NCI-H2081 (cell line): Measurements from ENCODE around the gene MAP1S.

Experiments used
- DNase-seq, 2 experiments: peaks; one replicate each; lab custom pipeline; 2025; lab: John Stamatoyannopoulos, UW

MAP1S gene, protein sequence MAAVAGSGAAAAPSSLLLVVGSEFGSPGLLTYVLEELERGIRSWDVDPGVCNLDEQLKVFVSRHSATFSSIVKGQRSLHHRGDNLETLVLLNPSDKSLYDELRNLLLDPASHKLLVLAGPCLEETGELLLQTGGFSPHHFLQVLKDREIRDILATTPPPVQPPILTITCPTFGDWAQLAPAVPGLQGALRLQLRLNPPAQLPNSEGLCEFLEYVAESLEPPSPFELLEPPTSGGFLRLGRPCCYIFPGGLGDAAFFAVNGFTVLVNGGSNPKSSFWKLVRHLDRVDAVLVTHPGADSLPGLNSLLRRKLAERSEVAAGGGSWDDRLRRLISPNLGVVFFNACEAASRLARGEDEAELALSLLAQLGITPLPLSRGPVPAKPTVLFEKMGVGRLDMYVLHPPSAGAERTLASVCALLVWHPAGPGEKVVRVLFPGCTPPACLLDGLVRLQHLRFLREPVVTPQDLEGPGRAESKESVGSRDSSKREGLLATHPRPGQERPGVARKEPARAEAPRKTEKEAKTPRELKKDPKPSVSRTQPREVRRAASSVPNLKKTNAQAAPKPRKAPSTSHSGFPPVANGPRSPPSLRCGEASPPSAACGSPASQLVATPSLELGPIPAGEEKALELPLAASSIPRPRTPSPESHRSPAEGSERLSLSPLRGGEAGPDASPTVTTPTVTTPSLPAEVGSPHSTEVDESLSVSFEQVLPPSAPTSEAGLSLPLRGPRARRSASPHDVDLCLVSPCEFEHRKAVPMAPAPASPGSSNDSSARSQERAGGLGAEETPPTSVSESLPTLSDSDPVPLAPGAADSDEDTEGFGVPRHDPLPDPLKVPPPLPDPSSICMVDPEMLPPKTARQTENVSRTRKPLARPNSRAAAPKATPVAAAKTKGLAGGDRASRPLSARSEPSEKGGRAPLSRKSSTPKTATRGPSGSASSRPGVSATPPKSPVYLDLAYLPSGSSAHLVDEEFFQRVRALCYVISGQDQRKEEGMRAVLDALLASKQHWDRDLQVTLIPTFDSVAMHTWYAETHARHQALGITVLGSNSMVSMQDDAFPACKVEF

DNA sequence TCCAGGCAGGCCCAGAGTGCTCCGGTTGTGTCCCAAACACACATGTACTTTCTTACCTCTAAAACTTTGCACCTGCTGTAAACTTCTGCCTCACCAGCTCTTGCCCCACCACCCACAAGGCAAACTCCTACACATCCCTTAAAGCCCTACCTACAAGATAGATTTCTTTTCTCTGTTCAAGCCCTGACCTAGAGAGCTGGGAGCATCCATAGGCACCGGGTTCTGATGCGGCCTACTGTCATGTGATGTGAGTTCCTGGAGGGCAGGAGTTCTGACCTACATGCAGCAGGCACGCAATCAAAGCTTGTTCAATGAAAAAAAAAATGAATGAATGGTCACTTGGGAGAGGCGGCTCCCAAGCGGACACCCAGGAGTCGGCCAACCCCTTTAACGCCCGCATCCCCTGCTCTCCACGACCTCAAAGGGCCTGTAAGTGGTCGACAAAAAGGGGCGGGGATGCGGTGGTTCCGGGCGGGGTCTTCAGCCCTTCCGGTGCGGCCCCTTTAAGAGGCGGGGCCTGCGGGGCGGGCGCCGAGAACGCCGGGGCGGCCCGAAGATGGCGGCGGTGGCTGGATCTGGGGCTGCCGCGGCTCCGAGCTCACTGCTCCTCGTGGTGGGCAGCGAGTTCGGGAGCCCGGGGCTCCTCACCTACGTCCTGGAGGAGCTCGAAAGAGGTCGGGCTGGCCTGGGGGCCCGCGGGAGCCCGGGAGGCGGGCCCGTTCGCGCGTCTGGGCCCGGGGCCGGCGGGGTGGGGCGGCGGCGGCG, at the start of gene MAP1S:
Gene MAP1S, plus strand, starts transcription at position 534 of the 765 bp plus-strand sequence. Its CDS starts 23 bp downstream, at position 557.
- DNase-seq = peak; percentile 16 to 59

DNA sequence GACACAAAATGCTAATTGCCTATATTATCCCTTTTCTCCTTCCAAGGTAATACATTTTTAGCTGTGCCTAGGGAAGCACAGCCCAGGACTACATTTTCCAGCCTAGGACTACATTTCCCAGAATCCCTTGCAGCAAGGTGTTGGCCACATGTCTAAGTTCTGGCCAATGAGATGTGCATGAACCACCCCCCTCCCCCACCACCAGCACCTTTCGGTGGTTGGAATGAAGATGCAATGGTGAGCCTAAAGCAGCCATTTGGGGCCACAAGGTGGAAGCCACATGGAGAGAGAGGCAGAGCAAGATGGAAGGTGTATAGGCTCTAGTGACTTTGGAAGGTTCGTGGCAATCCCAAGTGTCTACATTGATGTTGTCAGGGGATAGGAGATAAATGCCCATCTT, 47.4 kb upstream of the MAP1S start:
- DNase-seq = peak; percentile 17 to 22

DNA sequence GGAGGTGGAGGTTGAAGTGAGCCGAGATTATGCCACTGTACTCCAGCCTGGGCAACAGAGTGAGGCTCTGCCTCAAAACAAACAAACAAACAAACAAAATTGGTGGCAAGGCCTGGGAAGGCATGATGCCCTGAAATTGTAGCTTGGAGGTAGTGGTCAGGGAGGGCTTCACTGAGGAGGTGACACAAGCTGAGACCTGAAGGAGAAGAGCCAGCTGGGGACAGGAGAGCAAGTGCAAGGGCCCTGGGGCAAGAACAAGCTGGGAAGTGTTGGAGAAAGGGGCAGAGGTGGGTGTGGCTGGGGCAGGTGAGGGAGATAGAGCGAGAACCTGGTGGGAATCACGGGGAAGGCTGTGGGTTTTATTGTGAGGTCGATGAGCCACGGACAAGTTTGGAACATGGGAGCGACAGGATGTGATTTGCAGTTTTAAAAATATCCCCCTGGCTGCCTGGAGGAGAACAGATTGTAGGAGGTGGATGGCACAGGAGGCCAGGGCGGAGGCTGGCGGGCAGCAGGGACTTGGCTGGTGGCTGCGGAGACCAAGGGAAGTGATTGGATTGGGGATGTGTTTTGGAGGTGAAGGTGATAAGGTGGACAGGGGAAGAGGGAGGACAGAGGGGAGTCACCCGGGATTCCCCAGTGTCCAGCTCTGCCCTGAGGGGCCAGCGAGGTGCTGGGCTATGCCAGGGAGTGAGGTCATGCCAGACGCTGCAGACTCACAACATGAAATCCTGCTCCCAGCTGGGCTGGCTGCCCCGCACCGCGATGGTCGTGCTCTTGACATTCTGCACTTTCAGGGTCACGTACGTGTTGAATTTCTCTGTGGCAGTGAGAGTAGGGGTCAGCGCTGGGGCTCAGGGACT, 45.1 kb upstream of the MAP1S start:
- DNase-seq = no peak

DNA sequence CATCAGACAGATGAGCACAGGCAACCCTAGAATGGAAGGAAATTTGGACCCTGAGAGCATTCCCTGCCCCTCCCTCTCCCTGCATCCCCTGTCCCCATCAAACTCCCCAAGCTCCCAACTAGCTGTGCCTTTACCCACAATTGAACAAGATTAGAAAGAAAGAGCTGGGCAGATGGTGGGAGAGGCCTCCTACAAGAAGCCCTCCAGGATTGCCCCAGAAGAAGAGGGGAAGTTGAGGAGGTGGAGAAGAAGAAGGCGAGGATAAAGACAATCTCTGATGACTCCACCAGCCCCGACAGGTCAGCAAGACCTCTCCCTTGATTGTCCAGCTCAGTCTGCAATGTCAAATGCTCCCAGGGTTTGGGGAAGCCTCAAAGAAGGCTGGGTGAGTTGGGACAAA, 43.0 kb upstream of the MAP1S start:
- no peak for DNase-seq

DNA sequence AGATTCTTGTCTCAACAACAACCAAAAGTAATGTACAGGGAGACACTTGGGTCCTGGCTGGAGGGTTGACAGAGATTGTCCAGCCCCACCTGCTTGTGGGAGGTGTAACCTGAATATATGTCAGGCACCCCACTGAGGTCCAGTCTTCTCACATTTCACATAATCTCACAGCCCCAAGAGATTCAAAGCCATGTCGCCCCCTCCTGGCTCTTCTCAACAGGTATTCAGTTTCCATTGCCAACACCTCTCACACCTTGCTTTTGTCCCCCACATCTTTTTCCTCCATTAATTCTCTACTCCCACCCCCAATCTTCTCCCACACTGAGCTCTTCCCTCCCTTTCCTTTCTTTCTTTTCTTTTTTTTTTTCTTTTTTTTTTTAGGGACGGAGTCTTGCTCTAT, 42.3 kb upstream of the MAP1S start:
- DNase-seq = no peak

DNA sequence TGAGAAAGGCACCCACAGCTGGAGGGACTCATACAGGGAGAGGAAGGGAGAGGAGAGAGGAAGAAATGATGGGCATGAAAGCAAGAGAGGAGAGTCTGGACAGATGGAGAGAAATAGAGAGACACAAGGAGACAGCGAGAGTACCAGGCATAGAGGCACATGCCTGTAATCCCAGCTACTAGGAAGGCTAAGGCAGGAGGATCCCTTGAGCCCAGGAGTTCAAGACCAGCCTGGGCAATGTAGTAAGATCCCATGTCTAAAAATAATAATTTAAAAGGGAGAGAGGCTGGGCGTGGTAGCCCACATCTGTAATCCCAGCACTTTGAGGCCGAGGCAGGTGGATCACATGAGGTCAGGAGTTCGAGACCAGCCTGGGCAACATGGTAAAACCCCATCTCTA, 40.4 kb upstream of the MAP1S start:
- no peak for DNase-seq

DNA sequence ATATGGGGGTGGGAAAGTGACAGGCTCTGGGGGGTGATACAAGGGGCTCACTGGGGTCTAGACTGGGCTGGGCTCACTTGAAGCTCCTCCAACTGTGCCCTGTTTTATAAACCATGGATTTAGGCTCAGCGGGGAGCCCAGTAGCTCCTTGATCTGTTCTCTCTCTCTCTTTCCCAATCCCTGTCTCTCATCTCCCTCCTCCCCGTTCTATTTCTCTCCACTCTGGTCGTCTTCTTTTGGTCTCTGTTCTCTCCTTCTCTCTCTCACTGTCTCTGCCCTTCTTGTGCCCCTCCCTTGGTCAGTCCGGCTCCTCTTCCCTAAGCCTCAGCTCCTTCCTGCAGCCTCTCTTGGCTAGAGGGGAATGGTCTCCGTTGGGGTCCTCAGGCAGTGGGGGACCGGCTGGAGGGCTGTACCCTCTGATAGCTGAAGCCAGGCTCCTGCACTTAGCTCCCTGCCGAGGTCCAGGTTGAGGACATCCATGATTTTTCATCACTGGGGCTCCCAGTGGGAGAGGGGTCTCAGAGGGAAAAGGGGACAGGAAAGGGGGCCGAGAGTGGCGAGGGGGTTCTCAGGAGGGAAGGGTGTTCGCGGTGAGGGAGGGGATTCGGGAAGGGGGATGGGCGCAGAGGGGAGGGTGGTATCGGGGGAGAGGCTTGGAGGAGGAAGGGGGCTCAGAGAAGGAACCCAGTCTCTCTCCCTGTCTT, 39.6 kb upstream of the MAP1S start:
- no peak for DNase-seq

DNA sequence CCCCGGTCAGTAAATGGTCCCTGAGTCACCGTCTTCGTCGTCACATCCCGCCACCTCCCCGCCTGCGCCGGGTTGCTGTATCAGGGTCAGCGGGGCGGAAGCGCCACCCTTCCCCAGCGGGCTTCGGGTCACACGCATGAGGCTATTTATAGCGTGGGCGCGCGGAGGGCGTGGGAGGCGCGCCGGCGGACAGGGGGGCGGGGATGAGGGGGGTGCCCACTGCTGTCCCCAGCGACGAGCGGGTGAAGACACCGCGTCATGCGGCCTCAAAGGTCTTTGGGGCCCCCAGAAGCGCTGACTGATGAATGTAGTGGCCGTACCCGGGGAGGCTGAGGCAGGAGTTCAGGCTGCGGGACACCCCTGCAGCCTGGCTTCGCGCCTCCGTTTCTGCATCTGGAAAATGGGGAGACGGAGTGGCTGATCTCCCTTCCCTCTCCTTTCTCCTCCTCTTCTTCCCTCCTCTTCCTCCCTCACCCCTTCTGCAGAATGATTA, 39.0 kb upstream of the MAP1S start:
- no peak for DNase-seq

DNA sequence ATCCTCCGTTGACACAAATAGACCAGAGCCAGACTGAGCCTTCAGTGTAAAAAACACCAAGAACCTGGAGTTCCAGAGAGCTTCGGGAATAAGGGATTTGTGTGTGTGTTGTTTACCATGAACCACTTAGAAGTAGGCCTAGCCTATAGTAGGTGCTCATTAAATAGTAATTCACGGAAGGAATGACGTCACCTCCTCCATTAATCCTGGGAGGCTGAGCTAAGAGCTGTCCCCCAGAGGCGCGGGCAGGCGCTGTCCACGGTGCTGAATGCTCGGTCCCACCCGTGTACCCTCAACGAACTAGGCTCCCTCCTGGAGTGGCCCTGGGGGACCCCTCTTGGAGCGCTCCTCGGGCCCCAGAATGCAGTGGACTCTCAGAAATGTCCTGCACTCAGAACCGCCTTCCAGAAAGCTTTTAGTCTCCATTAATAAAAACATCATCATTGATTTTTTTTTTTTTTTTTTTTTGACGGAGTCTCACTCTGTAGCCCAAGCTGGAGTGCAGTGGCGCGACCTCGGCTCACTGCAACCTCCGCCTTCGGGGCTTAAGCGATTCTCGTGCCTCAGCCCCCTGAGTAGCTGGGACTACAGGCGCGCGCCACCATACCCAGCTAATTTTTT, 37.7 kb upstream of the MAP1S start:
- no peak for DNase-seq

DNA sequence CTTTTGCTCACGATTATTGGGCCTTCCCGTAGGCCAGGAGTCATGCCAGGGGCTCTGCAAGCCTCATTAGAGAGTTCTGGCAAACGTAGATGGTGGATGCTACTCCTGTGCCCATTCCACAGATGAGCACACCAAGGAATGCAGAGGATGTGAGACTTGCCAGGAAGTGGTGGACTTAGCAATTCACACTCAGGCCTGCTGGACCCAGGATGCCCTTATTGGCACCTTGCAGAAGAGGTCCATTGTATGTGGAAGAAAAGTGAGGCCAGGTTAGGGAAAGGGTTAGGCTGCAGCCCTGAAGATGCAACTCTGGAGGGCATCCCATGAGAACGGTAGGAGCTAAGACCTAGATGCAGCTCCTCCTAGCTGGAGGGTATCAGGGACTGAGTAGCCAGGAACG, 37.0 kb upstream of the MAP1S start:
- DNase-seq = no peak

DNA sequence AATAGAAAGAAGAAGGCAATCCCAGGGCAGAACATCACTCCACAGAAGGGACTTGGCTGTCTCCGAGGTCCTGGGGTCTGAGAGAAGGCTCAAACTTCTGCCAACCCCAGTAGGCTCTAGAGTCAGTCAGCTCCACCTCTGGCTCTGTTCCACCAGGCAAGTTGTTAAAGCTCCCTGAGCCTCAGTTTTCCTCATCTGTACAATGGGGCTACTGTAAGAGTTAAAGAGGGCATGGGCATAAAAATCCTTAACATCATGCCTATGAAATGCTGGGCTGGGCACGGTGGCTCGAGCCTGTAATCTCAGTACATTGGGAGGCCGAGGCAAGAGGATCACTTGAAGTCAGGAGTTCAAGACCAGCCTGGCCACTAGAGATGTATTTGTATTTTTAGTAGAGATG, 36.2 kb upstream of the MAP1S start:
- DNase-seq = no peak

DNA sequence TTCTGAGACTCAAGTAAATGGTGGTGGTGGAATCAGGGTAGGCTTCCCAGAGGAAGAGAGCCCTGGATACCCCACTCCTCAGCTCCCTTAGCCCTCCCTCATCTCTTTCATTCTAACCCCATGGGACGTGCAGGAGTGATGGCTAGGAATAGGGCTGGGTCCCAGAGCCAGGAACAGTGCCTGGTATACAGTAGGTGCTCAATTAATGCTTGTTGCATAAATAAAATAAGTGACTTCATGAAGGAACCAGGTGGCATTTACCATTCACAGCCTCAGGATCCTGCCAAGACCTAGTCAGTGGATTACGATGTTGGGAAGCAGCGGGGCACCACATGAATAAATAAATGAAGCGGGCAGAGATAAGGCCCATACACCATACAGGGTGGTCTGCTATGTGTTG, 35.0 kb upstream of the MAP1S start:
- no peak for DNase-seq

DNA sequence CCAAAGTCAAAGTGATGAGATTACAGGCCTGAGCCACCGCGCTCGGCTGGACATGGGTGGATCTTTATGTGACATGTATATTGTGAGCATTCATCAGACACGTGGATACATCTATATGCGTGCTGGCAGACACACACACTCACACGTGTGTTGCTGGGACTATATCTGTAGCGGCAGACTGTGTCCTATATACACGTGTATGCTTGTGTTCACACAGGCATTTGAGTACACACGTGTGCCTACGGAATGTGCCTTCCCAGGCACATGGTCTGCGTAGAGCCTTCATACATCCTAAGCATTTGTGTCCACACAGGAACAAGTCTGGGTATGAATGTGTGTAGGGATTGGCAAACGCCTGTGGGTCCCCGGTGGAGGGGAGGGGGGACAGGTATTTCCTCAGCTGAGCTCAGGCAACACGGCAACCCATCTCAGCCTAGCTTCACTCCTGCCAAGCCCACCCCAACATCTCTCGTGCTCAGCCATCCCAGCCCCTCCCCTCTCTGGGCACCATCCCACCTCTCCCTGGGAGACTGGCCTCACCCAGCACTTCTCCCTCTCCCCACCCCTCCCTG, 33.7 kb upstream of the MAP1S start:
- DNase-seq = no peak

DNA sequence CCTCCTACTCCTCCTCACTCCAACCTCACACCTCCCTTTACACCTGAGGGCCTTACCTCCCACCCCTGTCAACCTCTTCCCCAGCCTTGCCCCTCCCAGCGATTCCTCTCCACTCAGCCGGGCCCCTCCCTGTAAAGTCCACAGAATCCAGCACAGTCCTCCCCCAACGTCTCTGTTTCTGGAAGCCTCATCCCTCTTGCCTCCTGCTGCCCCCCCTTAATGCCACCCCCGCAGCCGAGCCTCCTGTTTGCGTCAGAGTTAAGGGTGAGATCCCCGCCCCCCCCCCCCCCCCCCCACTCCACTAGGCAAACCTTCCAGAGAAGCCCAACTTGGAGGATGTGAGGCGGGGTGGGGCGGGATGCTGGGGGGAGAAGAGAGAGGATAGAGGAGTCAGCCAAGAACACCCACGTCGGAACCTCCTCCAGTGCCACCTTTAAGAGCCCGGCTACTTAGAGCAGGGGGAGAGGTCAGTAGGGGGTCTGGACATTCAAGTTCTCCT, 33.2 kb upstream of the MAP1S start:
- no peak for DNase-seq

DNA sequence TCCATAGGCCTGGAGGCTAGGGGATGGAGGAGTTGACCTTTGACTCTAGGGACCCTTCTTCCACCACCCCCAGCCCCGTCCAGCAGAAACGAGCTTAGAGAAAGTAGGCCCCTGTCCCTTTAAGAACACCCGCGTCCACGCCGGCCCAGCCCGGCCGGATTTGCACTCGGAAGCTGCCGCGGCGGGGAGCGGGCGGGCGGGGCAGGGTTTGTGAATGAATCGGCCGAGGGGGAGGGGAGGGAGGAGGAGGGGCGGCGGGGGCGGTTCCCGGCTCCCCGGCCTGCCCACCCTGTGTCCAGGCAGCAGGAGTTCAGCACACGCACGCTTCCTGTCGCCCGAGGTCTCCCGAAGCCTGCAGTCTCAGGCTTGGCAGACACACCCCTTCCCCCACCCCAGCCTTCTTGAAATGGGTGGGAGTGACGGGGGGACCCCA, 32.7 kb upstream of the MAP1S start:
- peak; percentile 67 to 68 for DNase-seq

DNA sequence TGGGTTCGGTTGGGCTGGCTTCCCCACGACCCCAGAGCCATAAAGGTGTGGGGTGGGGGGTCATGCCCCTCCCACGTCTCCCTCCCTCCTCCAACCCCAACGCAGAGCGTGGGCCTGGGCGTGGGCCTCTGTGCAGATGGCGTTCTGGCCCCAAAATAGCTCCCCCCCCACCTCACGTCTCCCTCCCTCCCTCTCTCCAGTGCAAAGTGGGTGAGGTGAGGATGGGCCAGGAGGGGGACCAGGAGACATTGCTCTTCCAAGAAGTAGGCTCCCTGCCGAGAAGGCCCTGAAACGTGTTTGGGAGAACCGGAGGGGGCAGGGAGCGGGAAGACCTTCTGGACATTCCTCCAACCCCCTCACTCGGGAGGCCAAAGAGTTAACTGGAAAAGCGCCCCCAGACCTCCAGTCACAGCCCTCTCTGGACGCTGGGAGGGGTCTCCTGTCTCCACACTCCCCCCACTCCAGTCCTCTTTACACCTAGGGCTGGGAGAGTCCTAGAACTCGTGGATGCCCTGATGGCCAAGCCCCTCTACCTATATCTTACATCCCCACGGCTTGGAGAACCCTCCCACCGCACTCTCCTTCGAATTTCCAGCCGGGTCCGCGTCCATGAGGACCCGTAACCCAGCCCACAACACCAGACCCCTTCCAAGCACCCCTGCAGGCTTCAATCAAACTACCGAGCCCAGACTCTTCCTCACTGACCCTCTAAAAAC, 32.0 kb upstream of the MAP1S start:
- peak in 1 of 2 experiments; percentile 11 for DNase-seq

DNA sequence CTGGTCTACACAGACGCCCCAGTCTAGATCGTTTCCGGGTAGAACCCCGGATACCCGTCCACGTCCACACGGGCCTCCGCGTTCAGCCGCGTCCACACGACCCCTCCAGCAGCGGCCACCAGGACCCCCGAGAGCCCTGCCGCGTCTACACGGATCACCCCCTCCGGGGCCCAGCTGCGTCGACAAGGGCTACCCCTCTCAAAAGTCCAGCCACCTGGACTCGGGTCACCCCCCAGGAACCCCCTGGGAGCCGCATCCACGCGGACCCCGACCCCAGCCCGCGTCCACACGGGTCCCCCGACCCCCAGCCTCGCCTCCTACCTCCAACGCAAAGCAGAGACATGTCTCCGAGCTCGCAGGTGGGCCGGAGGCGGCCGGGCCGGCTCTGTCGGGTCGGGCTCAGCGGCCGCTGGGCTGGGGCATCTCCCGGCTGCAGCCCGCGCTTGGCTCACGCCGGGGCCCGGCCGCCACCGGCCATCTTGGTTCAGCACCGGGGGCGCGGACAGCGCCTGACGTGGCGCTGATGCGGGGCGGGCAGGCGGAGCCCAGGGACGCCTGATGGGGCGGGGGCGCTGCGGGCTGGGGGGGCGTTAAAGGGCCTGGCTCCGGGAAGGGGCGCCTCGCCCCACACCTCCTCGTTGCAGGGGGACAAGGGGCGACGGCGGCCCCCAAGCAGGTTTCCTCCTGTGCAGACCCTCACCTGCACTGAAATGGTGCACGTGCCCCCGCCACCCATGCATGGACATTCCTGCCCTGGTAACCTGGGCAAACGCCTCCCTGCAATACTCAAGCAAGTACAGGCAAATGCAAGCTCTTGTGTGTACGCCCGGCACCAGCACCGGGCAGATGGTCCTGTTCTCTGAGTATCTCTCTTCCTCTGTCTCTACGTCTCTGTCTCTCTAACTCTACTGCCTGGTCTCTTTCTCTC, 31.2 kb upstream of the MAP1S start, which contains the start of gene UNC13A:
Gene UNC13A, minus strand, starts transcription at position 498 of the 928 bp plus-strand sequence. Its CDS starts 155 bp downstream, at position 343.
- peak; percentile 53 to 63 for DNase-seq
